Psoas muscle (tissue), 8 donors: ENCODE measurements around the gene SPATA31D3. TPM values are rescaled to one million over a fixed set of nuclear protein-coding genes. Genes with fewer than 3 reads are reported as not detected.

ENCODE experiments used
- ATAC-seq, 4 donors: fragments of 200-7000 bp; cut with Tn5 transposase; one replicate each; pipeline ENCODE4 v1.9.1; 2020; ENCODE audit warnings: moderate library complexity in 3 of 4, mild to moderate bottlenecking in 2 of 4
- DNase-seq, 2 donors: peaks; one replicate each; pipeline ENCODE4 v3.0.0-alpha.2; 2020
- H3K27ac ChIP-seq: fragments of 200-600 bp; one replicate; pipeline ENCODE4 v1.8.0; 2022
- H3K27me3 ChIP-seq, 3 donors: fragments of 200-600 bp in 1 of 3; one replicate each; pipeline versions ENCODE4 v1.6.1 to v1.8.0; 2013 to 2022; ENCODE audit warnings: low read length in 2 of 3, mild to moderate bottlenecking in 2 of 3, moderate library complexity in 1 of 3; ENCODE audit not compliant: insufficient read depth in 3 of 3
- H3K36me3 ChIP-seq, 2 donors: fragments of 200-600 bp in 1 of 2; one replicate each; pipeline versions ENCODE4 v1.6.1 to v1.8.0; 2013 to 2022; ENCODE audit warnings: low read depth in 1 of 2, mild to moderate bottlenecking in 1 of 2, moderate library complexity in 1 of 2; ENCODE audit not compliant: insufficient read depth in 1 of 2
- H3K4me1 ChIP-seq: fragments of 200-600 bp; one replicate; pipeline ENCODE4 v1.8.0; 2022
- H3K4me3 ChIP-seq: fragments of 200-600 bp; one replicate; pipeline ENCODE4 v1.8.0; 2022; ENCODE audit warnings: mild to moderate bottlenecking
- H3K9me3 ChIP-seq: fragments of 200-600 bp; one replicate; pipeline ENCODE4 v1.8.0; 2022
- WGBS, 3 donors: extraction: QIAGEN DNeasy Blood & Tissue Kit; methylation state at CpG; one replicate each; pipeline versions ENCODE4 v1.1.6 to v1.1.7; 2013; 5-methylcytosine and 5-hydroxymethylcytosine counted together
- intact Hi-C, 2 donors: fragments of 100-400 bp; cut with DNase I; formaldehyde crosslinking; loops; one replicate each; pipeline versions ENCODE4 v1.11.0 to v1.14.2; 2022
- polyA plus RNA-seq, 3 donors: library from polyadenylated mRNA; stranded (reverse); fragments of 200-250 nt; gene quantifications; one replicate each; pipeline ENCODE4 v1.2.3, GENCODE V29; 2013
- total RNA-seq, 4 donors: library from RNA; stranded (reverse); fragmentation: NEBNext Ultra II Directional in 2 of 4; extraction: Animal tissue kit (Norgen Biotek cat#: 25700) in 2 of 4; gene quantifications; one replicate each; pipeline versions ENCODE4 v1.2.1 to v1.2.4, GENCODE V29; 2021 to 2023
- TF ChIP-seq, protein P1 (sequence below): fragments of 200-600 bp; IDR thresholded peaks from one replicate; pipeline ENCODE4 v1.8.0; 2022; ENCODE audit warnings: antibody characterized with exemption
- donor health status: healthy with polysubstance abuse.
- donor health status: DM: no; HTN: no; CAD: no; lungs with moderate emphysema.
- donor health status: Bipolar disorder and iron deficiency.
- donor health status: healthy.
- donor health status: DM: yes; HTN: yes; CAD: no.
- donor health status: DM: no; HTN: no; CAD: no.
- donor health status: DM: no; HTN: no; CAD: no.
- donor health status: DM: yes; HTN: yes; CAD: no.

Gene SPATA31D3
- total and polyA plus RNA-seq, 7 donors = not detected

DNA sequence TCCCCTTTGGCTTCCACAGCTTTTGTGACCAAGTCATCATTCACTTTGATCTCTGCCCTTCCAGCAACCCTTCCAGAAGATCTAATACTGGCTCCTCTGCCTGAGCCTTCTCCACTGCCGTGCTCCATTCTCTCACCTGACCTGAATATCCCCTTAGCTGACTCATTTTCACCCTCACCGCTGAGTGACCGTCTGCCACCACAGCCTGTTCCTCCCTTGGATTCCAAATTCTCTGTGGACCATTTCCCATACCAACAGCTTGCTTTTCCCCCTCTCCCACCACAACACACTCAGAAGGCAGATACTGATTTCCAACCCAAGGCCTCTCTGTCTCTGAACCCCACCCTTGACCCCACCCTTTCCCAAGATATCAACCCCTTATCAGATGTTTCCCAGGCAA, 24.7 kb downstream of the SPATA31D3 start:
- H3K27me3 ChIP-seq = no peaks in the 10 kb centered on the region
- no peak for ATAC-seq
- no peaks in the 10 kb centered on the region for H3K4me1 ChIP-seq
- no peak overlapping the region for H3K27ac ChIP-seq
- DNase-seq = no peak
- 91 to 93% (median 92%) methylated on average over 3 of the region's 3 CpGs for WGBS, 3 donors
- peaks cover 3% of the 10 kb centered on the region for H3K9me3 ChIP-seq
- H3K4me3 ChIP-seq = no peak overlapping the region
- TF ChIP-seq, protein P1, sequence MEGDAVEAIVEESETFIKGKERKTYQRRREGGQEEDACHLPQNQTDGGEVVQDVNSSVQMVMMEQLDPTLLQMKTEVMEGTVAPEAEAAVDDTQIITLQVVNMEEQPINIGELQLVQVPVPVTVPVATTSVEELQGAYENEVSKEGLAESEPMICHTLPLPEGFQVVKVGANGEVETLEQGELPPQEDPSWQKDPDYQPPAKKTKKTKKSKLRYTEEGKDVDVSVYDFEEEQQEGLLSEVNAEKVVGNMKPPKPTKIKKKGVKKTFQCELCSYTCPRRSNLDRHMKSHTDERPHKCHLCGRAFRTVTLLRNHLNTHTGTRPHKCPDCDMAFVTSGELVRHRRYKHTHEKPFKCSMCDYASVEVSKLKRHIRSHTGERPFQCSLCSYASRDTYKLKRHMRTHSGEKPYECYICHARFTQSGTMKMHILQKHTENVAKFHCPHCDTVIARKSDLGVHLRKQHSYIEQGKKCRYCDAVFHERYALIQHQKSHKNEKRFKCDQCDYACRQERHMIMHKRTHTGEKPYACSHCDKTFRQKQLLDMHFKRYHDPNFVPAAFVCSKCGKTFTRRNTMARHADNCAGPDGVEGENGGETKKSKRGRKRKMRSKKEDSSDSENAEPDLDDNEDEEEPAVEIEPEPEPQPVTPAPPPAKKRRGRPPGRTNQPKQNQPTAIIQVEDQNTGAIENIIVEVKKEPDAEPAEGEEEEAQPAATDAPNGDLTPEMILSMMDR = no peak
- intact Hi-C loops = no loop called here
- no peaks in the 10 kb centered on the region for H3K36me3 ChIP-seq

- ATAC-seq = no peak
- peaks cover 3% of the 10 kb centered on the region for H3K9me3 ChIP-seq
- intact Hi-C loops = no loop called here
Measured at GRCh38 chr9:81969971-81970370, 26.7 kb downstream of the SPATA31D3 start.

DNA sequence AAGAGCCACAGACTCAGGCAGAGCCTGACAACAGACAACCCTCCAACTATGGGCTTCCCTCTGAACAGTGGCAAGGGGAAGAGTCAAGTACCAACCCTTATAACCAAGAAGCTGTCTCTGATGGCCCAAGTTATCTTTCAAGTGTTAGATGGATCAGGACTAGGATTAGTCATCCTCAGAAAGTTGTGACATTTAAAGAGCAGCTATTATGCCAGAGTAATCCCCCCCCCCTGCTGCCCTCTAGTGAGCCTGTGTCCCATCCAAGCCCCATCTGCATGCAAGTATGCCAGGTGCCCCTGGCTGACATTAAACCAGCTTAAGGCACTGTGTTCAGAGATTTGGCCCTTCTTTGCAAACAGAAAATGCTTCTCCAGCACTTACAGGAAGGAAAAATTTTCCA, 28.4 kb downstream of the SPATA31D3 start:
- DNase-seq = no peak
- intact Hi-C loops = no loop called here
- Histone ChIP-seq H3K9me3 (no peaks in the 10 kb centered on the region), H3K27ac (no peak overlapping the region), H3K27me3 (no peaks in the 10 kb centered on the region), H3K36me3 (no peaks in the 10 kb centered on the region), H3K4me3 (no peak overlapping the region), H3K4me1 (no peaks in the 10 kb centered on the region)
- ATAC-seq = no peak
- TF ChIP-seq, protein P1 = no peak

More at GRCh38 chr9:81969971-81970370, 26.7 kb downstream of the SPATA31D3 start:
- DNase-seq = no peak
- Histone ChIP-seq H3K36me3 (no peaks in the 10 kb centered on the region), H3K27me3 (no peaks in the 10 kb centered on the region), H3K4me3 (no peak overlapping the region), H3K4me1 (no peaks in the 10 kb centered on the region), H3K27ac (no peak overlapping the region)
- TF ChIP-seq, protein P1 = no peak

DNA sequence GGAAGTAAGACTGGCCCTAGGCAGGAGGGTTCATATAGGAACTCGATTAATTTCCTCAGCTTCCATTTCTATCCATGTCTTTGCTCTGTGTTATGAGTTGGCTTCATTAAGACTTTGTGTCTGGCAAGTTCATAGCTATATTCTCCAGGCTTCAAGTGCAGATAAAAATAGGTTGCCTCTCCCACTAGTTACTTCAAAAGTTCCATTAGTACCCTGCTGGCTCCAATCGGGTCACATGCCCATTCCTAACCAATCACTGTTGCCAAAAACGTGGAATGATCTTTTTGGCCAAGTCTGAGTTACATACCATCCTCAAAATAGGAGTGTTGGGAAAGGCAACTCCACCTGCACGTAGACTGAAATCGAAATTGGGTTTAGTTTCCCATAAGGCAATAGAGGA, 31.5 kb downstream of the SPATA31D3 start:
- Histone ChIP-seq H3K27me3 (no peaks in the 10 kb centered on the region), H3K4me1 (no peaks in the 10 kb centered on the region), H3K4me3 (no peak overlapping the region), H3K27ac (no peak overlapping the region), H3K9me3 (no peaks in the 10 kb centered on the region), H3K36me3 (no peaks in the 10 kb centered on the region)
- WGBS, 3 donors = 45 to 51% (median 48%) methylated on average over 5 of the region's 5 CpGs
- TF ChIP-seq, protein P1 = no peak
- peak in 3 of 4 donors; percentile 37 to 70 (median 43) for ATAC-seq
- DNase-seq = no peak
- intact Hi-C loops = no loop called here

DNA sequence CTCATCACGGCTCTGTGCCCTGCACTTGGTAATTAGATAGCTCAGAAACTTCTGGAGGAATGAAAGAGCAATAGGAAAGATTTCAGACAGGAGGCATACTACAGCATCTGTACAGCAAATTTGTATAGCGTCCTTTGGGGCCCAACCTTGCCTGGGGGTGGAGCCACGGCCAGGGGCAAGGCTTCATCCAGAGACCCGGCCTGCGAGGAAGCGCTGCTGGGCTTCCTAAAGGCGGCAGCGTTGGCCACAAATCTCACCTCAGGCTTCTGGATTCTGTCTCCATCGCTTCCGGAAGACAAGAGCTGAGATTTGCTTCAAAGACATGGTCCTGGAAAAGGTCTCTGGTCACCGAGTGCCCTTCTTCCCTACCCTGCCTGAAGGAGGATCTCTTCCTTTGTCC, 33.1 kb downstream of the SPATA31D3 start:
- TF ChIP-seq, protein P1 = no peak
- Histone ChIP-seq H3K36me3 (no peaks in the 10 kb centered on the region), H3K4me1 (no peaks in the 10 kb centered on the region), H3K27me3 (no peaks in the 10 kb centered on the region), H3K4me3 (no peak overlapping the region), H3K27ac (no peak overlapping the region), H3K9me3 (no peaks in the 10 kb centered on the region)
- no peak for DNase-seq
- 87 to 92% (median 89%) methylated on average over 11 of the region's 11 CpGs for WGBS, 3 donors
- intact Hi-C loops = no loop called here
- no peak for ATAC-seq
